ENCODE measurements around the gene HOXA5.

The HOXA5 gene

GRCh38 chr7:27121684-27122076 is 21.8 kb downstream of the HOXA5 start (continued):
- TF ChIP-seq ZC3H10 (CRISPR knock-in tag; IDR thresholded peaks at IDR 0.05), result no peak

GRCh38 chr7:27119412-27119911 is 24.0 kb downstream of the HOXA5 start:
- no peak for TF ChIP-seq CSRNP3 (CRISPR knock-in tag; IDR thresholded peaks at IDR 0.05)
- no peak for TF ChIP-seq TOX (CRISPR knock-in tag; IDR thresholded peaks at IDR 0.05; ENCODE audit: borderline replicate concordance)
- TF ChIP-seq ZFP30 (CRISPR knock-in tag; IDR thresholded peaks at IDR 0.05), result no peak
- no peak for TF ChIP-seq RARB (CRISPR knock-in tag; IDR thresholded peaks at IDR 0.05)
- TF ChIP-seq PPARA (CRISPR knock-in tag; IDR thresholded peaks at IDR 0.05; ENCODE audit: borderline replicate concordance), result no peak
- no peak for TF ChIP-seq CREB5 (CRISPR knock-in tag; IDR thresholded peaks at IDR 0.05; ENCODE audit: low read depth)
- TF ChIP-seq ZNF8 (CRISPR knock-in tag; IDR thresholded peaks at IDR 0.05), result no peak
- no peak for TF ChIP-seq TCF4 (CRISPR knock-in tag; IDR thresholded peaks at IDR 0.05; ENCODE audit: borderline replicate concordance)
- ATAC-seq, result no peak

- no peak for TF ChIP-seq CSDC2 (CRISPR knock-in tag; IDR thresholded peaks at IDR 0.05)
- TF ChIP-seq ZFP30 (CRISPR knock-in tag; IDR thresholded peaks at IDR 0.05), result no peak
- ATAC-seq, result no peak
These were observed 24.9 kb downstream of the HOXA5 start for GRCh38 chr7:27118580-27118979.

- no peak for ATAC-seq
- TF ChIP-seq CSRNP3 (CRISPR knock-in tag; IDR thresholded peaks at IDR 0.05), result no peak
- TF ChIP-seq CSDC2 (CRISPR knock-in tag; IDR thresholded peaks at IDR 0.05), result no peak
- TF ChIP-seq TSHZ2 (CRISPR knock-in tag; IDR thresholded peaks at IDR 0.05), result no peak
- TF ChIP-seq SNAI2 (CRISPR knock-in tag; IDR thresholded peaks at IDR 0.05), result no peak
- no peak for TF ChIP-seq OSR1 (CRISPR knock-in tag; IDR thresholded peaks at IDR 0.05)
- no peak for TF ChIP-seq ARNTL (CRISPR knock-in tag; IDR thresholded peaks at IDR 0.05; ENCODE audit: borderline replicate concordance, low read depth)
- TF ChIP-seq TOX (CRISPR knock-in tag; IDR thresholded peaks at IDR 0.05; ENCODE audit: borderline replicate concordance), result no peak
- no peak for TF ChIP-seq ZNF8 (CRISPR knock-in tag; IDR thresholded peaks at IDR 0.05)
- TF ChIP-seq POU6F1 (CRISPR knock-in tag; IDR thresholded peaks at IDR 0.05; ENCODE audit: borderline replicate concordance, low read depth), result no peak
- TF ChIP-seq CREB5 (CRISPR knock-in tag; IDR thresholded peaks at IDR 0.05; ENCODE audit: low read depth), result no peak
- TF ChIP-seq ISL1 (CRISPR knock-in tag; IDR thresholded peaks at IDR 0.05), result no peak
- TF ChIP-seq ZNF70 (CRISPR knock-in tag; IDR thresholded peaks at IDR 0.05), result no peak
- TF ChIP-seq ZC3H10 (CRISPR knock-in tag; IDR thresholded peaks at IDR 0.05), result no peak
- no peak for TF ChIP-seq PPARA (CRISPR knock-in tag; IDR thresholded peaks at IDR 0.05; ENCODE audit: borderline replicate concordance)
- no peak for TF ChIP-seq ZFP3 (CRISPR knock-in tag; IDR thresholded peaks at IDR 0.05)
- no peak for TF ChIP-seq ZNF565 (CRISPR knock-in tag; conservative IDR thresholded peaks at IDR 0.05; ENCODE audit: low read depth)
These were observed 25.5 kb downstream of the HOXA5 start for GRCh38 chr7:27117887-27118491.
